HepG2 (cell line): ENCODE measurements around the gene TPCN2. TPM values are rescaled to one million over a fixed set of nuclear protein-coding genes. Genes with fewer than 3 reads are reported as not detected.

Experiments
- ATAC-seq: fragments of 200-7000 bp; cut with Tn5 transposase; 3 replicates; pipeline ENCODE4 v1.9.1; 2020; ENCODE audit warnings: mild to moderate bottlenecking, moderate library complexity
- BruUV-seq: library from RNA; stranded (reverse); fragments of 400-500 nt; replicated peaks from 2 replicates; lab custom pipeline; 2021; lab: Mats Ljungman, UMichigan
- CTCF ChIA-PET: fragments of 300-600 bp; formaldehyde crosslinking; extraction: SDS; loops from one replicate; lab custom pipeline; 2021; ENCODE audit warnings: low total read pairs, inconsistent platforms, low intra/inter-chr PET ratio; lab: Yijun Ruan, JAX
- POLR2A ChIA-PET: fragments of 350-600 bp; sonication (Branson Sonifier 250); formaldehyde crosslinking; loops from one replicate; lab custom pipeline; 2020; ENCODE audit warnings: antibody characterized with exemption, inconsistent platforms; lab: Yijun Ruan, JAX
- DNase-seq: peaks from one replicate; pipeline ENCODE4 v3.0.0-alpha.2; 2015; ENCODE audit warnings: low spot score
- FAIRE-seq: peaks from 3 replicates; lab custom pipeline; 2011; peaks lifted over from hg19 to GRCh38; lab: Jason Lieb, UNC
- H2AFZ ChIP-seq: one replicate; pipeline ENCODE4 v1.6.1; 2011; ENCODE audit warnings: low read length, inconsistent platforms
- H3K27ac ChIP-seq: fragments of 300-600 bp; 3 replicates; pipeline ENCODE4 v1.8.0; 2011; ENCODE audit warnings: mixed run types, mild to moderate bottlenecking, mixed read lengths, low read length, inconsistent platforms; ENCODE audit not compliant: insufficient read depth; ENCODE audit errors: extremely low read length
- H3K27me3 ChIP-seq, 2 experiments: fragments of 200-600 bp in 1 of 2; 2 replicates in 1 of 2; 3 replicates in 1 of 2; pipeline versions ENCODE4 v1.6.0 to v1.8.0; 2011; ENCODE audit warnings: low read length in 2 of 2, mild to moderate bottlenecking in 2 of 2, moderate library complexity in 2 of 2, inconsistent platforms in 1 of 2; ENCODE audit not compliant: insufficient read depth in 2 of 2, control insufficient read depth in 1 of 2
- H3K36me3 ChIP-seq, 2 experiments: fragments of 200-600 bp in 1 of 2; replicated peaks in 1 of 2; 2 replicates in 1 of 2; 3 replicates in 1 of 2; pipeline versions ENCODE4 v1.5.1 to v1.8.0; 2011; ENCODE audit warnings: low read length in 2 of 2, inconsistent platforms in 1 of 2; ENCODE audit not compliant: insufficient read depth in 2 of 2, control insufficient read depth in 1 of 2
- H3K4me1 ChIP-seq: 2 replicates; pipeline ENCODE4 v1.5.1; 2012; ENCODE audit warnings: low read length, inconsistent platforms; ENCODE audit not compliant: insufficient read depth
- H3K4me2 ChIP-seq: 2 replicates; pipeline ENCODE4 v1.6.0; 2011; ENCODE audit warnings: low read depth, low read length, inconsistent platforms
- H3K4me3 ChIP-seq, 3 experiments: fragments of 200-600 bp in 1 of 3; sonication (generic), shearing (Covaris generic) in 1 of 3; replicated peaks in 1 of 3; 2 replicates each; pipeline ENCODE4 v1.5.1; 2011 to 2016; ENCODE audit warnings: low read length in 3 of 3, inconsistent platforms in 2 of 3, low read depth in 2 of 3, mild to moderate bottlenecking in 2 of 3, control low read depth in 1 of 3, mixed read lengths in 1 of 3; ENCODE audit not compliant: insufficient read depth in 1 of 3
- H3K79me2 ChIP-seq: one replicate; pipeline ENCODE4 v1.6.1; 2011; ENCODE audit warnings: low read length, inconsistent platforms; ENCODE audit not compliant: insufficient read depth
- H3K9ac ChIP-seq: 2 replicates; pipeline ENCODE4 v1.6.0; 2011; ENCODE audit warnings: mild to moderate bottlenecking, low read depth, low read length, inconsistent platforms; ENCODE audit not compliant: insufficient read depth
- H3K9me3 ChIP-seq: 2 replicates; pipeline ENCODE4 v1.5.1; 2012; ENCODE audit warnings: mild to moderate bottlenecking, low read length
- H4K20me1 ChIP-seq: 2 replicates; pipeline ENCODE4 v1.6.0; 2011; ENCODE audit warnings: inconsistent platforms, mild to moderate bottlenecking, low read length, moderate library complexity; ENCODE audit not compliant: insufficient read depth
- CENPX ChIP-seq: sonication (generic); formaldehyde crosslinking; IDR thresholded peaks from 2 replicates; pipeline ENCODE4 v1.9.0; 2021; ENCODE audit warnings: mild to moderate bottlenecking, missing genetic modification reagents, moderate library complexity
- JUN ChIP-seq: sonication (generic); formaldehyde crosslinking; IDR thresholded peaks from 2 replicates; pipeline ENCODE4 v1.4.0; 2020; ENCODE audit warnings: mild to moderate bottlenecking, missing genetic modification reagents
- MNT ChIP-seq: fragments of 450-650 bp; IDR thresholded peaks from 2 replicates; pipeline ENCODE4 v1.6.1; 2016
- RFXANK ChIP-seq: IDR thresholded peaks from 2 replicates; pipeline ENCODE4 v1.6.1; 2016
- TBP ChIP-seq: sonication (generic); formaldehyde crosslinking; IDR thresholded peaks from 2 replicates; pipeline ENCODE4 v1.5.0; 2020; ENCODE audit warnings: missing genetic modification reagents
- TCF7 ChIP-seq: sonication (generic); IDR thresholded peaks from 2 replicates; pipeline ENCODE4 v1.6.1; 2016; ENCODE audit warnings: antibody characterized with exemption, low read depth
- ZNF407 ChIP-seq: sonication (generic); formaldehyde crosslinking; IDR thresholded peaks from one replicate; pipeline ENCODE4 v1.5.1; 2020; ENCODE audit warnings: mild to moderate bottlenecking, missing genetic modification reagents; ENCODE audit errors: not compliant biosample characterization
- ZNF644 ChIP-seq: IDR thresholded peaks from 2 replicates; pipeline ENCODE4 v1.6.1; 2016; ENCODE audit warnings: low read depth
- ZNF891 ChIP-seq: sonication (generic); formaldehyde crosslinking; IDR thresholded peaks from 2 replicates; pipeline ENCODE4 v1.5.0; 2020; ENCODE audit warnings: mild to moderate bottlenecking, missing genetic modification reagents
- ZSCAN29 ChIP-seq: sonication (generic); formaldehyde crosslinking; conservative IDR thresholded peaks from 2 replicates; pipeline ENCODE4 v1.4.0; 2020; ENCODE audit warnings: mild to moderate bottlenecking, missing genetic modification reagents
- WGBS: methylation state at CpG from one replicate; pipeline ENCODE4 v1.1.6; 2017; ENCODE audit warnings: low lambda C conversion rate; 5-methylcytosine and 5-hydroxymethylcytosine counted together
- in situ Hi-C: cut with HindIII; loops from 2 replicates; pipeline ENCODE4 v1.10.0; 2017; ENCODE audit warnings: low pct_unique_long_range_greater_than_20kb; ENCODE audit not compliant: extremely low pct_ligation_motif_present
- intact Hi-C: fragments of 100-400 bp; cut with micrococcal nuclease; formaldehyde crosslinking; loops from one replicate; pipeline ENCODE4 v1.10.0; 2022; ENCODE audit not compliant: unreplicated experiment
- polyA plus RNA-seq, 8 experiments: library from polyadenylated mRNA; depleted of rRNA in 3 of 8; stranded (reverse) in 7 of 8; unstranded in 1 of 8; fragments of >200 nt; fragmentation: Illumina TruSeq in 4 of 8; extraction: Trizol in 4 of 8; gene quantifications; 2 replicates each; pipeline versions ENCODE4 v1.2.1 to v1.2.3, GENCODE V29; 2011 to 2016; ENCODE audit warnings: low read depth in 4 of 8, missing spikeins in 1 of 8, mixed read lengths in 1 of 8; ENCODE audit not compliant: insufficient read depth in 1 of 8
- total RNA-seq, 5 experiments: library from RNA; depleted of rRNA; stranded (reverse); fragments of >200 nt; fragmentation: Illumina TruSeq; extraction: Trizol; gene quantifications; 2 replicates each; pipeline ENCODE4 v1.2.3, GENCODE V29; 2016; ENCODE audit warnings: low read depth in 1 of 5
- TF ChIP-seq, protein P1 (sequence below): sonication (generic); formaldehyde crosslinking; conservative IDR thresholded peaks from 2 replicates; pipeline ENCODE4 v1.4.0; 2020; ENCODE audit warnings: missing genetic modification reagents

Gene TPCN2
- total and polyA plus RNA-seq, 2 of the 13 experiments (the other 11 are each of a cell fraction or from before 2014, with no cell fraction given) = 5.6 to 5.9 TPM

GRCh38 chr11:69107413-69107812, 58.7 kb downstream of the TPCN2 start (continued):
- TF ChIP-seq ZNF407 (CRISPR knock-in tag) (no peak), ZNF644 (CRISPR knock-in tag) (no peak), CENPX (no peak)

- WGBS = 64% methylated on average over 7 of the region's 7 CpGs
- in situ Hi-C loops = loop anchor here (10.0 kb wide), 1 partner anchor 567 kb away; the partner anchor contains the start of gene LTO1
- no peak for FAIRE-seq
- Histone ChIP-seq H2AFZ (no peak overlapping the region), H3K36me3 (no peaks in the 10 kb centered on the region), H3K9me3 (no peaks in the 10 kb centered on the region), H3K27ac (no peak overlapping the region), H3K27me3 (peaks cover 0 to 21% of the 10 kb centered on the region in 2 experiments; a peak in 3 of 5 replicates), H3K4me1 (no peaks in the 10 kb centered on the region), H3K4me2 (no peak overlapping the region), H3K4me3 (no peak overlapping the region), H3K79me2 (no peaks in the 10 kb centered on the region), H4K20me1 (no peaks in the 10 kb centered on the region), H3K9ac (no peak overlapping the region)
- ChIA-PET CTCF (no interaction called here), POLR2A (no interaction called here)
- no TSS peak for BruUV-seq
- ATAC-seq = no peak
- intact Hi-C loops = loop anchor here (10.0 kb wide), 1 partner anchor 537 kb away; the partner anchor contains the start of gene CCND1
- no peak for DNase-seq
- TF ChIP-seq, protein P1, sequence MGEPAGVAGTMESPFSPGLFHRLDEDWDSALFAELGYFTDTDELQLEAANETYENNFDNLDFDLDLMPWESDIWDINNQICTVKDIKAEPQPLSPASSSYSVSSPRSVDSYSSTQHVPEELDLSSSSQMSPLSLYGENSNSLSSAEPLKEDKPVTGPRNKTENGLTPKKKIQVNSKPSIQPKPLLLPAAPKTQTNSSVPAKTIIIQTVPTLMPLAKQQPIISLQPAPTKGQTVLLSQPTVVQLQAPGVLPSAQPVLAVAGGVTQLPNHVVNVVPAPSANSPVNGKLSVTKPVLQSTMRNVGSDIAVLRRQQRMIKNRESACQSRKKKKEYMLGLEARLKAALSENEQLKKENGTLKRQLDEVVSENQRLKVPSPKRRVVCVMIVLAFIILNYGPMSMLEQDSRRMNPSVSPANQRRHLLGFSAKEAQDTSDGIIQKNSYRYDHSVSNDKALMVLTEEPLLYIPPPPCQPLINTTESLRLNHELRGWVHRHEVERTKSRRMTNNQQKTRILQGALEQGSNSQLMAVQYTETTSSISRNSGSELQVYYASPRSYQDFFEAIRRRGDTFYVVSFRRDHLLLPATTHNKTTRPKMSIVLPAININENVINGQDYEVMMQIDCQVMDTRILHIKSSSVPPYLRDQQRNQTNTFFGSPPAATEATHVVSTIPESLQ (CRISPR knock-in tag) = no peak
- TF ChIP-seq ZSCAN29 (CRISPR knock-in tag) (no peak), MNT (no peak), TCF7 (no peak), ZNF891 (CRISPR knock-in tag) (no peak), RFXANK (CRISPR knock-in tag) (no peak), JUN (CRISPR knock-in tag) (no peak), TBP (no peak)
Measured at GRCh38 chr11:69108030-69108429, 59.3 kb downstream of the TPCN2 start.
